Endometrial microvascular endothelial cells (primary cell): ENCODE measurements around the gene PRR12. TPM values are rescaled to one million over a fixed set of nuclear protein-coding genes. Genes with fewer than 3 reads are reported as not detected.

Experiments used
- in situ Hi-C: cut with HindIII; loops from 2 replicates; pipeline ENCODE4 v1.10.0; 2017; ENCODE audit warnings: low sequenced_read_pairs, low pct_unique_long_range_greater_than_20kb; ENCODE audit errors: inconsistent ontology term
- total RNA-seq: library from RNA; depleted of rRNA; stranded (reverse); fragments of >200 nt; gene quantifications from one replicate; pipeline ENCODE4 v1.2.3, GENCODE V29; 2015; ENCODE audit errors: inconsistent ontology term

PRR12 gene
- total RNA-seq, 1 donor from 2014 or later, result 7.5 TPM

DNA sequence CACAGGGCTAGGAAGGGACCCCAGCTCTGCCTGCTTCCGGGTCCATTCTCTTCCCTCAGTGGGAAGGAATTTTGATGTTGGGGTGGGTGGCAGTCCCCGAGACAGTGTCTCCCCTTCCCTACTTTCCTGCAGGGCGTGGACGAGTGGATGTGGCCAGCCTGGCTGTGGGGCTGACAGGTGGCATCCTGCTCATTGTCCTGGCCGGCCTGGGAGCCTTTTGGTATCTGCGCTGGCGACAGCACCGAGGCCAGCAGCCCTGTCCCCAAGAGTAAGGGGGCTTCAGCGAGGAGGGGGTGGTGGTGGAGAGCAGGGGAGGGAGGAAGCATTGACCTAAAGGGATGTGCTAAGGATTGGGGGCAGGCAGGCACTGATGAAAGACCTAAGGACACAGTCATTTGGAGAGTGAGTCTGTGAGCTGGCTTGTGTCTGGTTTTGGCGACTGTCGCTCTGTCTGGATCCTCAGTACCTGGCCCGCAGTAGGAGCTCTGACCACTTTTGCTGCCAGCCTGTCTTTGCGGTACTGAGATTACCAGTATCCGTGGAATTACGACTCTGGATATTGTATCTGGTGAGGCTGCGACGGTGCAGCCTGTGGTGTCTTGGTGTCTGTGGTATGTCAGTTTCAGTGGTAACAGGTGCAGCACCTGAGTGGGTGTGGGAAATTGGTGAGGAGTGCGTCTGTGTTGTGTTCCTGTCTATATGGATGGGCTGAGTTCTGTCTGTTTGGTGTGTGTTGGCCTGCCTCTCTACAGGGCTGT is 2.4 kb upstream of the PRR12 start:
- in situ Hi-C loops, result no loop called here

DNA sequence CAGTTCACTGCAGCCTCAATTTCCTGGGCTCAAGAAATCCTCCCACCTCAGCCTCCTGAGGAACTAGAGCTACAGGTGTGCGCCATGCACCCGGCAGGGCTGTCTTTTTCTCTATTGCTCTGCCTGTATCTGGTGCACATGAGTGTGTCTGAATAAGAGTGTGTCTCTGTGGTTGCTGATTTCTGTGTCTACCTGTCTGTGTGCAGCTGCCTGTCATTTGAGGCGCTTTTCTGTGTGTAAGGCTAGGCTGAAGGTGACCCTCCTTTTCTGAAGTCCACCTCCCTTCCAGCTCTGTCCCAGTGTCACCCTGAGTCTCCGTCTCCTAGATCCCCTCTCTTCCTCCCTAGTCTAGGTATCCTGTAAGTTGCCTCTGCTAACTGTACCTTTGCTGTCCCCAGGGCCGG is 1.5 kb upstream of the PRR12 start:
- in situ Hi-C loops, result no loop called here

DNA sequence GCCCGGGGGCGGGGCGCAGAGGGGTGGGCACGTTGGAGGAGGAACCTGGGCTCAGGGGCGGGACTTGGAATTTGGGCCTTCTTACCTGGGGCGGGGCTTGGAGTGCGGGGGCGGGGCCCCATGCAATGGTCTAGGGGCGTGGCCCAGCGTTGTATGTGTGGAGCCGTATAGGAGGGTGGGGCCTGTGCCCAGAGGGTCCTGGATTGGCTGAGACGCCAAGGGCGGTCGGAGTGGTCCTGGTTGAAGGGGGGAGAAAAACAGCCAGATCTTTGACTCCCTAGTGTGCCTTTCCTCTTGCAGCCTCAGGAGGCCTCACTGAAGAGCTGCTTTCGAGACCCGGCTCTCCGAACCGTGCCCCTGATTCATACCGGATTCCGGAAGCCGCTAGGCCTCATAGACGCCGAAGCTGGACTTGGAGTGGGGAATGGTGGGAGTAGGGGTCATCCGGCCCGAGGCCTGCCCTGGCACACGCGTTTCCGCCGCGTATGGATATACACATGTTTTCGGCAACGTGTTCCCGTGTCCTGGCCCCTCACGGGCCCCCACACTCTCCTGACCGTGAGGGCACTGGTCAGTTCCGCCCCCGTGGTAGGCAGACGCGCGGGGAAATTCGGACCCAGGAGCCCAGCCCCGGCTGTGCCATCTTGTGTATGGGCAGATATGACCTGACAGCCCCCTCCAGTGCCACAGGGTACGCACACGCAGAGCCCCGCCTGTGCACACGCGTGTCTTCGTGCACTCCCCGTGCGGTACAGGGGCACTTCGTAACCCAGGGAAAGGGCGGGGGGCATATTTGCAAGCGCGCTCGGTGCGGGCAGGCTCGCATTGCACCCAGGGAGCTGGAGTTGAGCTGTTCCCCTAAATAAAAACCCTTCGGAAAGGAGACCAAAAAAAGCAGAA is 661 bp upstream of the PRR12 start:
- in situ Hi-C loops, result no loop called here

DNA sequence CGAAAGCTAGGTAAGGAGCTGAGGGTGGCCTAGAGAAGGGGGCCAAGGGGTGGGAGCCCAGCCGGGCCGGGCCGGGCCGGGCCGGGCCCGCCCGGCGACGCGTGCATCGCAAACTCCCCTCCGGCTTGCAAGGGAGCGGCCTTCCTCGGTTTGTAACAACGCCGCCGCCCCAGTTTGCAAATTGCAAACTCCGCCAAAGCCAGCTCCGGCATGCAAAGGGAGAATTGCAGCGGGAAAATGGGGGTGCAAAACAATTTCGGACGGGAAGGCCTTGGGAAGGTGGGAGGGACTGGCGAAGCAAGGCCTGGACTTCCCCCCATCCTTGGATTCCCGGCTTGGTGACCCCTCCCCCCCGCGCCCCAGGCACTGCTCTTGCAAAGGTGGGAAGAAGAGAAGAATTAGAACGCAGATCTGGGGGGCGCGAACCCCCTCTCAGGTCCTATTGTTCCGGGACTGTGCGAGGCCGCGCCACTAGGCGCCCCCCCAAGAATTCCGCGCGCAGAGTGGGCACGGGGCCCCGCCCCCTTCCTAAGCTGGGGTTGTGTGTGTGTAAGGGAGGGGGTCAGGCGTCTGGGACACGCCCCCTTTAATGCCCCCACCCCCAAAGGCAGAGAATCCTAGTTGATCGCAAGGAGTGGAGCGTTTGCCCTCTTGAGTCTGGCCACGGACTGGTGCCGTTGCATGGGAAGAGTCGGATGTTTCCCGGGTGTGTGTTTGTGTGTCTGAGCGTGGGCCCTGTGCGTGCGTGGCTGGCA is 926 bp downstream of the PRR12 start:
- in situ Hi-C loops, result no loop called here

DNA sequence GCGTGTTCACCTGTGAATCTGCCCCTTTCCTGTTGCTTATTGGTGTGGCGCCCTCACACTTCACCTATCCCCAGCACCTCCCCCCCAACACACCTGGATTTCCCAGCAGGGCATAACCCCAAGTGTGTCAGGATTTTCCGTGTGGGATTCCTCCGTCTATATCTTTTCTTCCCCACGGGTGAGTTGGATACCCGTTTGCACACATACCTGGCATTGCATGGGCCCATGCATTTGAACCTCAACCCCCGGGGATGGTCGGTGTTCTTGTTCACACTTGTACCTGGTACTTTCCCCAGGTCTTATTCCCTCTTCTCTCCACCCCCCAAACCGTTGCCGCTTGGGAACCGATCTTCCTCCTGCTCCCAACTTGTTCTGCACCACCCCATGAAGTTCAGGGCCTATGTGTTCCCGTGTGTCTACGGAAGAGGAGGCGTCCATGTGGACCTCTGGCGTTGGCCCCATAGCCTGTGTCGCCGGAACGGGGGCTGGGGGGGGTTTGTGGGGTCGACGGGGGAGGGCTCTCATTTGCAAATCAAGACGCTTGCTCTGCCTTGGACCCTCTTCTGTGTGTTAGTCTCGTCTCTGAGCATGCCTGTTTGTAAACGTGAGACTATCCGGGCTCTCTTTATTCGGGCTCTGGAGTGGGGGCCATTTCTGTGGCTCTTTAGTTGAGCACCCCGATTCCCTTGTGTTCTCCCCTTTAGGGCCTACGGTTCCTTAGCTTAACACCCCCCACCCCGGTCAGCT is 1.7 kb downstream of the PRR12 start:
- in situ Hi-C loops, result no loop called here

DNA sequence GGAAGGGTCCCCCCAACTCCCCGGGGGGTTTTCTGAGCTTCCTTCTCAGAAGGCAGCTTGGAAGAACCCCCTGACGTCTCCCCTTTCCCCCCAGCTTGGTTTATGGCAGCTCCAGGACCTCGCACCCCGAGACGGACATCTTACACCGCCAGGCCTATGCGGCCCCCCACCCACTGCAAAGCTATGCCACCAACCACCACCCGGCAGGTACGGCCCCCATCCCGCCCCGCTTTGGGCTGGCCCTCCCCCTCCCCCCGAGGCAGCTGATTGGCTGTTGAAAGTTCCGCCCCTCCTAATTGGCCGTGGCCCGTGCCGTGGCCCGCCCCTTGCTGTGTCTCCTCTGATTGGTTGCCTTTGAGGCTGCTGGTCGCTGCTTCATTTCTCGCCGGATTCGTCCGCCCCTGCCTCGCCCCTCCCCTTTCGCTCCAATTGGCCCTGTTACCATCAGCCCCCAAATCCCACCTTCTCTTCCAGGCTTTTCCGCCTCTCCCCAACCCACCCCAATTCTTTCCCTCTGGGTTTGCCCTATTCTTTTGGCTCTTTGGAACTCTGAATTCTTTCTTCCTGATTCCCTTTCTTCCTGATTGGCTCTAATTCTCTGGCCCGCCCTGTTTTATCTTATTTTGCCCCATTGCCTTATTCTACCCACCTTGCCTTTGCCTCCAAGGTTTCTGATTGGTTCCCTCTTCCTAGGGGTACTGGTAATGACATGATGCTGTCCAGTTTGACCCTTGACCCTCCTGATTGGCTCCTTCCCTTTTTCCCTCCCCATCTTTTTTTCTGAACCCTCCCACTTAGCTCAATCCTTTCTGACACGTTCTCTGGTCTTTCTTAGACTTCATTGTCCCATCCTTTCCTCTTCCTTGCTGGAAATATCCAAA is 2.5 kb downstream of the PRR12 start:
- in situ Hi-C loops, result no loop called here

DNA sequence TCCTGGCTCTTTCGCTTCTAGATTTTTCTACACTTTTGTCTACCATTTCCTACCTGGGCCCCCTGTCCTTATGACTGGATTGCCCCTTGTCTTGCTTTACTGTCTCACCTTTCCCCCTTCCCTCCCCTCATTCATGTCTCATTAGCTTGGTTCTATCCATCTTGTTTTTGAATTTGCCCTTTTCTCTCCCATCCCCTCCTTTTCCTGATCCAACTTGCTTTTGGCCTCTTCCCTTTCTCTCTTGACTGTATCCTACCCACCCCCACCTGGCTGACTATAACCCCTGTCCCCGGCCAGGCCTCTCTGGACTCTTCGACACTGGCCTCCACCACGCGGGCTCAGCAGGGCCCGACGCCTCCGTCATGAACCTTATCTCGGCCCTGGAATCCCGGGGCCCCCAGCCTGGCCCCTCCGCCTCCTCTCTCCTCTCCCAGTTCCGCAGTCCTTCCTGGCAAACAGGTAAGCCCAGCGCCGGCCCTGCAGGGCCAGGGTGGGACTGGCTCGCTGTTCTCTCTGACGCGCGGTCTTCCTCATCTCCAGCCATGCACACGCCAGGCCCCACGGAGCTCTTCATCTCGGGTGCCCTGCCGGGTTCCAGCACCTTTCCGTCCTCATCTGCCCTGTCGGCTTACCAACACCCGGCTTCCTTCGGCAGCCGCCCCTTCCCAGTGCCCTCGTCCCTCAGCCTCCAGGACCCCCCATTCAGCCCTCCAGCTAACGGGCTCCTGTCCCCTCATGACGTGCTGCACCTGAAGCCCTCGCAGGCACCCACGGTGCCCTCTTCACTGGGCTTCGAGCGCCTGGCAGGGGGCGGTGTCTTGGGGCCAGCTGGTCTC is 3.4 kb downstream of the PRR12 start:
- in situ Hi-C loops, result no loop called here

DNA sequence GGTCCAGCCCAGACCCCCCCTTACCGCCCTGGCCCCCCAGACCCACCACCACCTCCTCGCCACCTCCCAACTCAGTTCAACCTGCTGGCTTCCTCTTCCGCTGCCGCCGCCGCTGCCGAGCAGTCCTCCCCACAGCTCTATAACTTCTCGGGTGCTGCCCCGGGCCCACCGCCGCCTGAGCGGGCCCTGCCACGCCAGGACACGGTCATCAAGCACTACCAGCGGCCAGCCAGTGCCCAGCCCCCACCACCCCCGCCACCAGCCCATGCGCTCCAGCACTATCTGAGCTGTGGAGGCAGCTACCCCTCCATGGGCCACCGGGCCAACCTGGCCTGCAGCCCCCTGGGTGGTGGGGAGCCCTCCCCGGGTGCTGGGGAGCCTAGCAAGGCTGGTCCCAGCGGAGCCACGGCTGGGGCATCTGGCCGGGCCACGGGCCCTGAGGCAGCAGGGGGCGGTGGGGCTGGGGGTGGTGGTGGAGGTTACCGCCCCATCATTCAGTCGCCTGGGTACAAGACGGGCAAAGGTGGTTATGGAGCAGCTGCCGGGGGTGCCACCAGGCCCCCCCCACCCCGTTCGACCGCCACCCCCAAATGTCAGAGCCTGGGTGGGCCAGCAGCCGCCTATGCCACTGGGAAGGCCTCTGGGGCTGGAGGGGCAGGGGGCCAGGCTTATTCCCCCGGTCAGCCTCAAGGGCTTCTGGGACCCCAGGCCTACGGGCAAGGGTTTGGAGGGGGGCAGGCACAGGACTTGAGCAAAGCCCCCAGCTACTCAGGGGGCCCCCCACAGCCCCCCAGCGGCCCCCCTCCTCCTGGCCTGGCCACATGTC is 4.2 kb downstream of the PRR12 start:
- in situ Hi-C loops, result no loop called here

DNA sequence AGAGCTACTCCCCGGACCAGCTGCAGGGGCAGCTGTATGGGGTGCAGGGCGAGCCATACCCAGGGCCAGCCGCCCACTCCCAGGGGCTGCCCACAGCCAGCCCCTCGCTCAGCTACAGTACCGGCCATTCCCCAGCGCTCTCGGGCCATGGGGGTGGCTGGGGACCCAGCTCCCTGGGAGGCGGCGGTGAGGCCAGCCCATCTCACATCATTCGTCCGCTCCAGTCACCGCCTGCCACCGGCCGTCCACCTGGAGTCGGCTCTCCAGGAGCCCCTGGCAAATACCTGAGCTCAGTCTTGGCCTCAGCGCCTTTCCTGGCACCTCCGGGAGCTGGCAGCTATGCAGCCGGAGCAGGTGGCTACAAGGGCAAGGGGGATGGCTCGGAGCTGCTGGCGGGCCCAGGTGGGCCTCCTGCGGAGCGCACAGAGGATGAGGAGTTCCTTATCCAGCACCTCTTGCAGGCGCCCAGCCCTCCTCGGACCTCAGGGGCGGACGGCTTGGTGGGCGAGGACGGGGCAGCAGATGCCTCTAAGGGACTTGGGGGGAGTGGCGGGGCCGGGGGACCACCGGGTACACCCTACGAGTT is 4.9 kb downstream of the PRR12 start:
- in situ Hi-C loops, result no loop called here

DNA sequence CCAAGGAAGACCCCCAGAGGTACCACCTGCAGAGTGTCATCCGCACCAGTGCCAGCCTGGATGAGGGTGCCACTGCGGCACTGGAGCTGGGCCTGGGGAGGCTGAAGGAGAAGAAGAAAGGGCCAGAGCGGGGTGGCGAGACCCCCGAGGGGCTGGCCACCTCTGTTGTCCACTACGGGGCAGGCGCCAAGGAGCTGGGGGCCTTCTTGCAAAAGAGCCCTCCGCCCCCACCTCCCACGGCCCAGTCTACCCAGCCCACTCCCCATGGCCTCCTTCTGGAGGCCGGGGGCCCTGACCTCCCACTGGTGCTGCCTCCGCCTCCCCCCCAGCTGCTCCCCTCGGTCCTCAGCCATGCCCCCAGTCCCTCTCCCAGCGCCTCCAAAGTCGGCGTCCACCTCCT is 5.4 kb downstream of the PRR12 start:
- in situ Hi-C loops, result no loop called here

DNA sequence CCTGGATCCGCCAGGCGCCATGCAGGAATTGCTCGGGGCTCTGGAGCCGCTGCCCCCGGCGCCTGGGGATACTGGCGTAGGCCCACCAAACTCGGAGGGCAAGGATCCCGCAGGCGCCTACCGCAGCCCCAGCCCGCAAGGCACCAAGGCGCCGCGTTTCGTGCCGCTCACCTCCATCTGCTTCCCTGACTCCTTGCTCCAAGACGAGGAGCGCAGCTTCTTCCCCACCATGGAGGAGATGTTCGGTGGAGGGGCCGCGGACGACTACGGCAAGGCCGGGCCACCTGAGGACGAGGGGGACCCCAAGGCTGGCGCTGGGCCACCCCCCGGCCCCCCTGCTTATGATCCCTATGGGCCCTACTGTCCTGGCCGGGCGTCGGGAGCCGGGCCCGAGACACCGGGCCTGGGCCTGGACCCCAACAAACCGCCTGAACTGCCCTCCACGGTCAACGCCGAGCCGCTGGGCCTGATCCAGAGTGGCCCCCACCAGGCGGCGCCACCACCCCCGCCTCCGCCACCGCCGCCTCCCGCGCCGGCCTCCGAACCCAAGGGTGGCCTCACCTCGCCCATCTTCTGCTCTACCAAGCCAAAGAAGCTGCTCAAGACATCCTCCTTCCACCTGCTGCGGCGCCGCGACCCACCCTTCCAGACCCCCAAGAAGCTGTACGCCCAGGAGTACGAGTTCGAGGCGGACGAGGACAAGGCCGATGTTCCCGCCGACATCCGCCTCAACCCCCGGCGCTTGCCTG is 6.1 kb downstream of the PRR12 start:
- in situ Hi-C loops, result no loop called here

DNA sequence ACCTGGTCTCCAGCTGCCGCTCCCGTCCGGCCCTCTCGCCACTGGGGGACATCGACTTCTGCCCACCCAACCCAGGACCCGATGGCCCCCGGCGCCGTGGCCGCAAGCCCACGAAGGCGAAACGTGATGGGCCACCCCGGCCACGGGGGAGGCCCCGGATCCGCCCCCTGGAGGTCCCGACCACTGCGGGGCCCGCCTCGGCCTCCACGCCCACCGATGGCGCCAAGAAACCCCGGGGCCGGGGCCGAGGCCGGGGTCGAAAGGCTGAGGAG is 6.7 kb downstream of the PRR12 start:
- in situ Hi-C loops, result no loop called here

DNA sequence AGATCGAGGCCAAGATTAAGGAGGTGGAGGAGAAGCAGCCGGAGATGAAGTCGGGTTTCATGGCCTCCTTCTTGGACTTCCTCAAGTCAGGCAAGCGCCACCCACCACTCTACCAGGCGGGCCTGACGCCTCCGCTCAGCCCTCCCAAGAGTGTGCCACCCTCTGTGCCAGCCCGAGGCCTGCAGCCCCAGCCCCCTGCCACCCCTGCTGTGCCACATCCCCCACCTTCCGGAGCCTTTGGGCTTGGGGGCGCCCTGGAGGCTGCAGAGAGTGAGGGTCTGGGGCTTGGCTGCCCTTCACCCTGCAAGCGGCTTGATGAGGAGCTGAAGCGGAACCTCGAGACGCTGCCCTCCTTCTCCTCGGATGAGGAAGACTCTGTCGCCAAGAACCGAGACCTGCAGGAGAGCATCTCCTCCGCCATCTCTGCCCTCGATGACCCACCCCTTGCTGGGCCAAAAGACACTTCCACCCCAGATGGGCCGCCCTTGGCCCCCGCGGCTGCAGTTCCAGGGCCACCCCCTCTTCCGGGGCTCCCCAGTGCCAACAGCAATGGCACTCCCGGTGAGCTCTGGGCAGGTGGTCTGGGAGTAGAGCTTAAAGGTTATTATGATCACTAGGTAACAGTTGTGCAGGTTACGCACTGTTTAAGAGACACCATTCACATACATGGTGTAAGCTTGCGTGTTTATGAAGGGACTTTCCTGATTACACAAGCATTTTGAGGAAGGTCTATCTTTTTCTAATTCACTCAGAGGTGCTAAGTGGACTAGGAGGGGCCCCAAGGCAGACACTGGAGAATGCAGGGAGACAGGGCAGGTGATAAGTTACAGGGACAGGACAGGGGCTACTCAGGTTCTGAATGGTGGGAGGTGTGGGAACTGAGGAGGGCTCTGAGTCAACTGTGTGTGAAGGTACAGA is 8.7 kb downstream of the PRR12 start:
- in situ Hi-C loops, result no loop called here

DNA sequence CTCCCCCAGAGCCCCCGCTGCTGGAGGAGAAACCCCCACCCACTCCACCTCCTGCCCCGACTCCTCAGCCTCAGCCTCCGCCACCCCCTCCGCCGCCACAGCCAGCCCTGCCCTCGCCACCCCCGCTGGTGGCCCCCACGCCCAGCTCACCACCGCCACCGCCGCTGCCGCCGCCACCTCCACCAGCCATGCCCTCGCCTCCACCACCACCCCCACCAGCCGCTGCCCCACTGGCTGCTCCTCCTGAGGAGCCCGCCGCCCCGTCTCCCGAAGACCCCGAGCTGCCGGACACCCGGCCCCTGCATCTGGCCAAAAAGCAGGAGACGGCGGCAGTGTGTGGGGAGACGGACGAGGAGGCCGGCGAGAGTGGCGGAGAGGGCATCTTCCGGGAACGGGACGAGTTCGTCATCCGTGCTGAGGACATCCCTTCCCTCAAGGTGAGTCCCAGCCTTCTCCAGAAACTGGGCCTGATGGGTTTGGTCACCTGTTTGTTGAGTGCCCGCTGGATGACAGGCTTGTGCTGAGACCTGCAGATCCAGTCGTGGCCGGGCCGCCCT is 10.6 kb downstream of the PRR12 start:
- in situ Hi-C loops, result no loop called here
